Measurements from ENCODE around the gene TAS1R1. TPM values are rescaled to one million over a fixed set of nuclear protein-coding genes. Genes with fewer than 3 reads are reported as not detected.
"Not testable (repeated sequence)": the region's sequence is repeated elsewhere in the genome, so short reads cannot be mapped to it uniquely, and the experiment has no call there.

The TAS1R1 gene
- total RNA-seq, 1 donor from 2014 or later, result 2.2 TPM

DNA sequence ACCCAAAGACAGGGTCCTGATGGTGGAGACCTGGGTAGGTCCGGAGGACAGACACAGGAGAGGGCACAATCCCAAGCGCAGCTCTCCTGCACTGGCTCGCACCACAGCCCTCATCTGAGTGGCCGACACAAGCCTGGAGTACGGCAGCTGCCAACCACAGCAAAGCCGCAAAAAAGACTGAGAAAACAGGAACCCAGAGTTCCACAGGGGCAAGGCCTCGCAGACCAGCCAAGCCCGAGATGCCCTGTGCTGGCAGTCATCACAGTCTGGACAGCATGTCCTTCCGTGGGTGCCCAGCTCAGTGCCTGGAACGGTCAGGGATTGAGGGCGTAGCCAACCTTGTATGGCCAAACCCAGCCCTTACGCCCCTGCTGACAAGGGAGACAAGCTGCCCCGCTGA, 36.1 kb downstream of the TAS1R1 start:
- no peak for DNase-seq

- DNase-seq, result no peak
Measured at GRCh38 chr1:6591644-6592043, 36.5 kb downstream of the TAS1R1 start.

DNA sequence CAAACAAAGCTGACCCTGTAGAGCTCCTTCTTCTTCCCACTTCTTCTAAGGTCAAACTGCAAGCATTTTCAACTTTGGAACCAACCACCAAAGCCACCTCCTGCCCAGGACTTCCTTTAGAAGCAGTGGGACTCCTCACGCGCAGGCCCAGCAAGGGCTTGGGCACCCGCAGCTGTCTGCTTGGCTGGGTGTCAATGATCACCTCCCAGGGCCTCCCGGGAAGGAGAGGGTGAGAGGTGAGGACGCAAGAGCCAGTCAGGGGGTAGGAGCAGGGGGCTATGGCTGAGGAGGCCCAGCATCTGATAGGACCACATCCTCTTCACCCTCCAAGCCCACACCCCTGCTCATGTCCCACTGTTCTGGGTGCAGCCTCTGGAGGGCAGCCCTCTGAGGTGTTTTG, 37.3 kb downstream of the TAS1R1 start:
- no peak for DNase-seq

- no peak for DNase-seq
Measured at GRCh38 chr1:6592865-6593593, 37.9 kb downstream of the TAS1R1 start.

GRCh38 chr1:6593810-6594209, 38.7 kb downstream of the TAS1R1 start:
- DNase-seq, result no peak

GRCh38 chr1:6594977-6595740, 40.1 kb downstream of the TAS1R1 start:
- no peak for DNase-seq

DNA sequence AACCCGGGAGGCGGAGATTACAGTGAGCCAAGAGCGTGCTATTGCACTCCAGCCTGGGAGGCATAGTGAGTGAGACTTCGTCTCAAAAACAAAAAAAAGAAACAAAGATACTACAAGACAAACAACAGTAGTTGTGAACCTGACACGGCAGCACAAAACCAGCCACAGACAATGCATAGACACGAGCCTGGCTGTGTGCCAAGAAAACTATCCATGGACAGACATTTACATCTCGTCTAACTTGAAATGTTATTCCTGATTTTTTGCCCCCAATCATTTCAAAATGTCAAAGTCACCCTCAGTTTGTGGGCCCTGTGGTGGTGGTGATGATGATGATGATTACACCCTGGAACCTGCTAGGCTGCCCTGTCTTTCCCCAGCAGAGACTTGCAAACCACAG, 41.2 kb downstream of the TAS1R1 start:
- no peak for DNase-seq

DNA sequence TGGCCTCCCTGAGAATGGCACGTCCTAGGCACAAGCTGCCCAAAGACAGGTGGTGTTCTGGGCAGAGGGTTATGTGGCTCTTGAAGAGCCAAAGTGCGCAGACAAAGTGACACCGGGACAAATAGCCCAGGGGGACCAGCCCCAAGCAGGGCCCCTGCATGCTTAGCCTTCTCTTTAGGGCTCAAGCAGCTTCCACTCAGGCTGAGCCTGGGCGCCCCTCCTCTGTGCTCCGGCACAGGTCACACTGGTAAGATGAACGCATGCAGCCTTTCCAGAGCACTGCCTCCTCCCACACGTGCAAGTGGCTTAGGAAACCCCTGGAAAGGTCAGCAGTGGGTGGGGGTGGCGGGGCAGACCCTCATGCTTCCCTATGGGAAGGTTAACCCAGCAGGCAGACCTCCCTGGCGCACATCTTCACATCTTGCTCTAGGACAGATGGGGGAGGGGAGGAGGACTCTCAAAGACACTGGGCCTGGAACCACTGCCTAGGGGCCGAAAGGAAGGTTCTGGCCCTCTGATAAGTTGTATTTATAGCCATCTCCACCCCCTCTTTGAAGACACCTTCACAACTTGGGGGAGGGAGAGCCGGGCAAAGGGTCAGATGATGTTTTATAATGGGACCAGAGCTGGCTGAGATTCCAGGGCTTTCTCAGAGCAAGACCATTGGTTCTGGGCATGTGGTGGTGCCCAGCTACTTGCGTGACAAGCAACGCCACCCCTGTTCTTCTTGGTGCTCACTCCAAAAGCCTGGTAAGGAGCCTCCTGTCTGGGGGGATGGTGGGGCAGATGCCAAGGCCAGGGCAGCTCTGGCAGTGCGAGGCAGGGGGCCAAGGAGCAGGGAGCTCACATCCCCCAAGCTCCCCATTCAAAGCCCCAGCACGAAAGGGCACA, 42.0 kb downstream of the TAS1R1 start:
- DNase-seq, result no peak

- DNase-seq, result no peak
Measured at GRCh38 chr1:6597777-6598131, 42.6 kb downstream of the TAS1R1 start.

DNA sequence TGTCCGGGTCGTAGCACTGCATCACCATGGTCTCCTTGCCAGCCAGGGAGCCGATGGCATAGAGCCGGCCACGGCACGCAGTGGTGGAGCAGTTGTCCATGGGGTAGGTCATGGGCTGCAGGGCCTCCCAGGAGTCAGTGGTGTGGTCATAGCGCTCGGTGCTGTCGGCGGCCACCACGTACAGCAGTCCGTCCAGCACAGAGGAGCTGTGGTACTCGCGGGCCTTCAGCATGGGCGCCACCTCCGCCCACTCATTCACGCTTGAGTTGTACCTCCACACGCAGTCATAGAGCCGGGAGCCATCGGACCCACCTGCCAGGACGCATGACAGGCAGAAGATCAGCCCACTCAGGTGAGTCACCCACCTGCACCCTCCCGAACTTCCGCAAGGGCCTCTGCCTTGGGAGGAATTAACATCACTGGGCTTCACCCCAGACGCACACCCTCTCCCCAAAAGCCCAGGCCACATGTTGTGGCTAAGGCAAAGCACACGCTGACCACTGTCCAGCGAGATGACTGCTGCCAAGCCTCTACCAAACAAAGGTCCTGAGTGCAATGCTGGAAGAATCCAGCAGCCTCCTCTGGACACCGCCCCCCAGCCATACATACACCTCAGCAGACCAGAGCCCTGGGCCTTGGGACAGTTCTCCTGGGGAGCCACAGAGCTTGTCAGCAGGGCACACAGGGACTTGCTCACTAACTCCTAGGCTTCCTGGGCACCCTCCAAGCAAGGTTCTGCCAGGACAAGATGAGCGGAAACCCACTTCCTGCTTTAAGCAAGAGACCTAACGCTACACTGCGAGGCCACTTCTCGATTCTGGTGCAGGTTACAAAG, 44.3 kb downstream of the TAS1R1 start:
- DNase-seq, result no peak

- DNase-seq, result not testable (repeated sequence)
Measured at GRCh38 chr1:6599991-6600390, 44.9 kb downstream of the TAS1R1 start.

DNA sequence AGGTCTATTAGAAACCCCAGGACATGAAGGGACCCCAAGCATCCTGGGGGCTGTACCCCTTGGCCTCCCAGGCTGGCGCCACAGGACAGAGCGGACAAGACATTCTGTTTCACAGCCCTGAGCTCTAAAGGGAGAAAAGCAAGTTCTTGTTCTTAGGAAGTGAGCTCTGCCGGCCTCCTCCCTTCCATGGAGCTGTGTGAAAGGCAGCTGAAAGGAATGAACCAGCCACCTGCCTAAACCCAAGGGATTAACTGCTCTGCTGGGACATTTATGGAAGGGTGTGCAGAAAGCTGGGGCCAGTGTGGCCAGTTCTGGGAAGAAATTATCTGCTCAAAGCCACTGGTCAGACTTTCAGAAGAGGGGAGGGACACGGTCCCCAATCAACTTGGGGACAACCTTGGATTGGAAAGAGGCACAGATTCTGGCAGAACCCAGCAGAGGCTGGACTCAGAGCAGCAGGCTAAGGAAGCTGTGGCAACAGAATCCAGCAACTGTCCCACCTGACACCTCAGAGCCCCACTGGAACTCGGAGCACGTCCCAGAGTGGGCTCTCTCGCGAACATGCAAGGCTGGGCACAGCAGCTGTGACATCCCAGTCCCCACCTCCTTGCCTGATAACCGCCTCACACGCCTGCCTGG, 45.4 kb downstream of the TAS1R1 start:
- DNase-seq, result peak; percentile 69

DNA sequence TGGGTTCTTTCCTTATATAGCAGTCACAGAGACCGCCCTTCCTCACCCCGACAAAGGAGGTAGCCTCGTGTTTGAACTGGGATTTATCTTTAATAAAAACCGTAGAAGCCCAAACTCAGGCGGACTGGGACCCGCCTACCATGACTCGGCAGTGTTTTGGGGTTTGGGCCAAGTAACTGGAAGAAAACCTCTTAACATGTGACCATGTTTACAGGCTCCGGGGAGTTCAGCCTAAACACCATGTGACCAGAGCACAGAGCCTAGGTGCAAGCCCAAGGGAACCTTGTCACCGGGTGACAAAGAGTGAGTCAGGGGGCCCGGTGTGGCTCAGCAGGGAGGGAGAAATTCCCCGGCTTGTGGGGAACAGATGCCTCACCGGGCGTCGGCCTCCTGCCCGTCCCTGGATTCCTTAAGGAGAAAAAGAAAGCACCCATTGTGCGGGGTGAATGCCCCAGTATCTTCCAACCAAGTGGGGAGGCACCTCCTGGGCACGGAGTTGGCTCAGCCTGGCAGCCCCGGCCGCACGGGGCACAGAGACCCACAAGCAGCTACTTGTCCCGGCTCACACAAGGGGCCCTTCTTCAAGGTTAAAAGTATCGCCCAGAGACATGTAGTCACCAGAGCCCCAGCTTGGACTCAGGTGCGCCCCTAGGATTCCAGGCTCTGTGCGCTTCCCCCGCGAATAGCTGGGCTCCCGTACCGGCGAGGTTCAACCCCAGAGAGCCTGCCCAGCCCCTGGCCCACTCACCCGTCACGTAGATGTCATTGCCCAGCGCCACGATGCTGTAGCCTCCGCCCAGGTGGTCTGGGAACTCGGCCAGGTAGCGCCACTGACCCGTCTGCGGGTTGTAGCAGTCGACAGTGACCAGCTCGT, 46.2 kb downstream of the TAS1R1 start:
- DNase-seq, result peak; percentile 79

GRCh38 chr1:6601923-6602668, 47.0 kb downstream of the TAS1R1 start:
- no peak for DNase-seq

GRCh38 chr1:6602669-6603237, 47.6 kb downstream of the TAS1R1 start, which contains the start of gene KLHL21:
Gene KLHL21, minus strand, starts transcription at chr1:6602869. Its CDS starts 52 bp downstream, at chr1:6602817.
- DNase-seq, result peak; percentile 95

- peak; percentile 94 for DNase-seq
Measured at GRCh38 chr1:6603238-6603914, 48.3 kb downstream of the TAS1R1 start.

DNA sequence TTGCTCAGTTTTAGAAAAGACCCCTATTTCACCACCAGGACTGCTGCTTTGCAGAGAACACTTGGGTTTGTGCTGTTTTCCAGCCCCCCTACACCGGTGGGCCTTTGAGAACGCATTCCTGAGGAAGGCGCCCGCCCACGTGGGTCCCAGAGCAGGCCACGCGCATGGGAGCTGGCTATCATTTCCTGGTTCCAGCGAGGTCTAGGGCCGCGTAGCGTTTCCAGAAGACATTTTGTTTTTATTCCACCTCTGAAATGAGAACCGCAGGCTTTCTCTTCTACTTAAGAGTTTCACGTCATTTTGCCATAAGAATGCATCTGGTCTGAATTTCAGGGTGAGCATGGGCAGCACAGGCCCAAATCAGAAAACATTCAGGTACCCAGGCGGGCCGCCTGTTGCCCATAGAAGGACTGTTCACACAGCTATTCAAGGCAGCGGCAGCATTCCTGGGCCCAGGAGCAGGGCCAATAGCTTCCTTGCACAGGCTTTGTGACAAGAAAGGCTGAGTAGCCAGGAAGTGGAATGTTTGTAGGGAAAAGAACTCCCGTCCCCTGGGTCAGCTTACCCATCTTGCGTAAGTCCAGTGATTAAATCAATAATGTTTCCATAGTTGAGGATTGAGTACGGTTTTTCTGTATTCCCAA, 48.9 kb downstream of the TAS1R1 start:
- peak; percentile 82 for DNase-seq

All from tongue (tissue), 2 donors.